NCI-H524 treated with DMSO at 0.1 percent for 48 hours (cell line): ENCODE results near the gene NRN1L.
"Not testable (repeated sequence)": the region's sequence is repeated elsewhere in the genome, so short reads cannot be mapped to it uniquely, and the experiment has no call there.

Source experiments
- DNase-seq: peaks from one replicate; lab custom pipeline; 2025; lab: John Stamatoyannopoulos, UW

The NRN1L gene

GRCh38 chr16:67860589-67861398, 23.9 kb upstream of the NRN1L start:
- DNase-seq = no peak

GRCh38 chr16:67861877-67862276, 22.8 kb upstream of the NRN1L start:
- no peak for DNase-seq

GRCh38 chr16:67862623-67863583, 21.8 kb upstream of the NRN1L start:
- no peak for DNase-seq

GRCh38 chr16:67864044-67864443, 20.6 kb upstream of the NRN1L start:
- not testable (repeated sequence) for DNase-seq

GRCh38 chr16:67864594-67864993, 20.1 kb upstream of the NRN1L start:
- no peak for DNase-seq

GRCh38 chr16:67865318-67865717, 19.4 kb upstream of the NRN1L start:
- DNase-seq = no peak

- DNase-seq = no peak
Observed at GRCh38 chr16:67868290-67868689, 16.4 kb upstream of the NRN1L start.

GRCh38 chr16:67869653-67870052, 15.0 kb upstream of the NRN1L start:
- DNase-seq = no peak

GRCh38 chr16:67871256-67871655, 13.4 kb upstream of the NRN1L start:
- DNase-seq = no peak

- DNase-seq = no peak
Observed at GRCh38 chr16:67872131-67872630, 12.5 kb upstream of the NRN1L start.

- no peak for DNase-seq
Observed at GRCh38 chr16:67872631-67873434, 11.9 kb upstream of the NRN1L start, which contains the start of gene EDC4. Gene EDC4, plus strand, starts transcription at chr16:67873052. Its CDS starts 210 bp downstream, at chr16:67873262.

GRCh38 chr16:67873435-67874370, 11.0 kb upstream of the NRN1L start:
- DNase-seq = no peak

GRCh38 chr16:67874372-67874771, 10.3 kb upstream of the NRN1L start:
- no peak for DNase-seq

GRCh38 chr16:67877064-67877463, 7.6 kb upstream of the NRN1L start:
- DNase-seq = no peak

- DNase-seq = no peak
Observed at GRCh38 chr16:67878232-67878631, 6.5 kb upstream of the NRN1L start.

- DNase-seq = no peak
Observed at GRCh38 chr16:67878846-67879245, 5.8 kb upstream of the NRN1L start.

GRCh38 chr16:67879462-67879861, 5.2 kb upstream of the NRN1L start:
- DNase-seq = no peak

- DNase-seq = no peak
Observed at GRCh38 chr16:67879936-67880335, 4.7 kb upstream of the NRN1L start.

- no peak for DNase-seq
Observed at GRCh38 chr16:67880584-67880983, 4.1 kb upstream of the NRN1L start.

- DNase-seq = no peak
Observed at GRCh38 chr16:67881621-67882161, 3.0 kb upstream of the NRN1L start.
